ENCODE measurements around the gene CAT.

DNA sequence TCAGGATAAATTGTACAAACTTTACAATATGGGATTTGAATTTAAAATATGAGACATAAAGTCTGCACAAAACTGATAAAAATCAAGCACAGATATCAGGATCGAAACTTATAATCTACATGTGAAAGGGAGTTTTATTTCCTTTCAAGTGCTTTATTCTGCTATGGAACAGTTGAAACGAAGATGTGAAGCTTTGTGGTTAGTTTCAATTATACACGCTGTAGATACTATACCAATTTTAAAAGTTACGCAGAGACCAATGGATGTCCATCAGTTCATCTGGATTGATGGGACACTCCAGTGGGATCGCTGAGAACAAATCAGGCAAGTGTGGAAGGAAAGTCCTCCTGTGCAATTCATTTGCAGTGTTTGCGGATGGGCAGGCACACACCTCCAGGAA is 34.5 kb upstream of the CAT start:
- TF ChIP-seq POLR2A (IDR thresholded peaks at IDR 0.05; ENCODE audit: low read length) (no peak), GATA1 (IDR thresholded peaks at IDR 0.05; ENCODE audit: low read depth, low read length) (no peak)

Measured in erythroblast (primary cell).